A204.1 (cell line): ENCODE data around the gene PLA2G4B.

ENCODE experiments used
- FAIRE-seq: peaks from 2 replicates; lab custom pipeline; 2012; peaks lifted over from hg19 to GRCh38; lab: Jason Lieb, UNC

Gene PLA2G4B

DNA sequence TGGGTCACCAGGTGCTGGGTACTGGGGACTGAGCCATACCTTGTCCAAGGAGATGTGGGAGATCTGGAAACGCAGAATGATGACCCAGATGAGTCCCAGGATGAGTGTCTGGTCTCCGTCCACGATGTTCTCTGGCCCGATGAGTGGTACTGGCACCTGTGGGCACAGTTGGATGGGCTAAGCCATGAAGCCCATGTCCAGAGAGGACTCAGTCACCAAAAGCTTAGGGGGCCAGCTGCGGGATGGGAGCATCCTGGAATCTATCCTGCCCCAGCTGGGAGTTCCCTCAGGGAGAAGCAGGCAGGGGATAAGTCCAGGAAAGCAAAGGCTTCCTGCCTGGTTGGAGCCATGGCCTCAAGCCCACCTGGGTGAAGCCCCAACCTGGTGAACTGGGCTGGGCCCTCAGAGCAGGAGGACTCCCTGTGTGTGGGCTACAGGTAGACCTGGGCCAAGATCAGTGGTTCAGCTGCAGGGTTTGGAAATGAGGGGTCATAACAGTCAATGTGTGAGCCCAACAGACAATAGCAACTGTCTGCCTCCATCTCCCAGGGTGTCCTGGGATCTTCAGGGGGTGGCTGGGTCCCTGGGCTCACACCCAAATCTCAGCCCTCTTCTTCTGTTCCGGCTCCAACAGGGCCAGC, 51.5 kb downstream of the PLA2G4B start:
- FAIRE-seq = no peak

DNA sequence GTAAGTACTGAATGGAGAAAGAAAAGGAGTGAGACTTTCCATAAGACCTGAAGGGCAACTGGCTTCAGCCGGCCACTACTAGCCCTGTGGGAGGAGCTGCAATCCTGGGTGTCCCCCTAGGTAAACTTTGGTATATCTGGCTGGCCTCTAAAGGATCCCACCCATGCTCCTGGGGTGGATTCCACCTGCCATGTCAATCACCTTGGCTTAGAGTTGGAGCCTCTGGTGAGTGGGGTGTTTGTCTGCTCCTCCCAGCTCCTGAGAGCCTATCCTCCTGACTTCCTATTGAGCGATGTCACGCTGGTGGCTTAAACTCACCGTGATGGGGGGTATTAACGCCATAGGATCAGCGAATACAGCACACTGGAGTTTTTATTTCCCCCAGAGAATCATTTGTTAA, 52.6 kb downstream of the PLA2G4B start:
- no peak for FAIRE-seq

DNA sequence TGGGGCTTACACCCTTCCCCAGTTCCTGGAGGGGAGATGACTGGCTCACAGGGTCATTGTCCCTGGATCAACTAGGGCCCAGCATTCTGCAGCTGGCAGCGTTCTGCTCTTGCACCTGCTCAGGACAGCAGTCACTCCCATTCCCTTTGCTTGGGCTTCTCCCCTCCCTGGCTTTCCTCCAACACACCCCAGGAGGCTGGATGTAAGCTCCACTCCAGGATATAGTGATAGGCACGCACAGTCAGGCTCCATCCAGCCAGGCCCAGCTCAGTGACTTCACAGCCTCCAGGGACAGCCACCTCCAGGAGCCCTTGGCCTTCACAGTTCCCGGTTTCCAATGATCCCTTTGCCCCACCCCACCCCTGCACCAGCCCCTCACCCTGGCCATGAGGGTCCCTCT, 53.3 kb downstream of the PLA2G4B start:
- FAIRE-seq = no peak

- FAIRE-seq = no peak
Observed at GRCh38 chr15:41892621-41893421, 54.2 kb downstream of the PLA2G4B start.

DNA sequence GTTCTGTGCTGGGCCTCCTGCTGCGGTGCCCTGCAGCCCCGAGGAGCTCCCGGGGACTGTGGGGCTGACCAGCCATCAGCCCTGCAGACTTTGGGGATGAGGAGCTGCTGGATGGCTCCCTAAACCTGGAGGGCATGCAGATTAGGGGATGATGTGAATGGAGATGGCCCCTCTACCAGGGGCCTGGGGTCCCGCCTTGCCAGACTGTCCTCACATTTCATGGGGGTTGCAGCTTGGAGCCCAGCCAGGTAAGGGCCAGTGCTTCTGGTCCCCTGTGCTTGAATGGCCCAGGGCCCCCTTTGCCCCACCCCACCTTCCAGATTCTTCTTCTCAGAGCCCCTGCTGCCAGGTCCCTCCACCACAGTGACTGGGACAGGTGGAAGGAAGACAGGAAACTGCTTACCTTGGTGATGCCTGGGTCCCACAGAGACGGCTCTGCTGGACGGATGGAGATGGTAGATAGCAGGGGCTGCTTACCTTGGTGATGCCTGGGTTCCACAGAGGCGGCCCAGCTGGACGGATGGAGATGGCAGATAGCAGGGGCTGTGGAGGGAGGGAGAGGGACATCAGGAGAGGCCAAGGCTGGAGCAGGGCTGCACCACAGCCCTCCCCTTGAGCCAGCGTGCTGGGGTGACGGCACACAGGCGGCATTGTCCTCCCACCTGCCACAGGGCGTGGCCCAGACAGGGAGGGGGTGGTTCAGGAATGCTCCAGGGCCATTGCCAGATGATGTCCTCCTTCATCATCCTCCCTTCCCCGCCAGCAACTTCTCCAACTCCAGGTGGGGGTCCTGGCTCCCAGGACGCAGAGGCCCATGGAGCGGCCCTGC, 55.0 kb downstream of the PLA2G4B start, which contains the start of gene SPTBN5:
Gene SPTBN5, minus strand, starts transcription at position 632 of the 829 bp plus-strand sequence. Its CDS starts 556 bp downstream, at position 76.
- no peak for FAIRE-seq

- FAIRE-seq = no peak
Observed at GRCh38 chr15:41894251-41894790, 55.7 kb downstream of the PLA2G4B start.

GRCh38 chr15:41894791-41895463, 56.3 kb downstream of the PLA2G4B start:
- FAIRE-seq = no peak

GRCh38 chr15:41895491-41895890, 56.8 kb downstream of the PLA2G4B start:
- no peak for FAIRE-seq

DNA sequence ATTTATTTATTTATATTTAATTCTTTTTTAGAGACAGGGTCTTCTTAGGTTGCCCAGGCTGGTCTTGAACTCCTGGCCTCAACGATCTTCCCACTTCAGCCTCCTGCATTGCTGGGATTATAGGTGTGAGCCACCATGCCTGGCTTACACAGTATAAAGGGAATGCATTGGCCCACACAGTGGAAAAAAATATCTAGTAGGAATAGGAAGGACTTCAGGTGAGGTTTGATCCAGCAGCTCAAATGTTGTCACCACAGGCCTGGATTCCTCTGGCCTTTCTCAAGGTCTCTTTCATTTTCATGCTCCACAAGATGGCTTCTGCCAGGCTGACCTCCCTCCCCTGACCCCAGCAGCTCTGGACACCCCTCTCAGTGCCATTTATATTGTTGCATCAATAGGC, 57.3 kb downstream of the PLA2G4B start:
- no peak for FAIRE-seq

- no peak for FAIRE-seq
Observed at GRCh38 chr15:41896566-41896965, 57.9 kb downstream of the PLA2G4B start.

- FAIRE-seq = no peak
Observed at GRCh38 chr15:41897363-41897799, 58.7 kb downstream of the PLA2G4B start.
